CD4-positive, alpha-beta T cell (primary cell): ENCODE measurements around the gene CAGE1. TPM values are rescaled to one million over a fixed set of nuclear protein-coding genes. Genes with fewer than 3 reads are reported as not detected.

Experiments
- ATAC-seq: fragments of 200-7000 bp; cut with Tn5 transposase; one replicate; pipeline ENCODE4 v1.10.0; 2022; ENCODE audit warnings: mild to moderate bottlenecking; ENCODE audit not compliant: poor library complexity
- CTCF ChIA-PET: fragments of 350-600 bp; sonication (Branson Sonifier 250); formaldehyde crosslinking; loops from one replicate; lab custom pipeline; 2021; ENCODE audit warnings: antibody characterized with exemption, inconsistent platforms; lab: Charles Lee
- POLR2A ChIA-PET: fragments of 350-600 bp; sonication (Branson Sonifier 250); formaldehyde crosslinking; loops from one replicate; lab custom pipeline; 2021; ENCODE audit warnings: antibody characterized with exemption, inconsistent platforms; lab: Charles Lee
- DNase-seq, 14 experiments: peaks; one replicate each; pipeline ENCODE4 v3.0.0-alpha.2; 2013 to 2020; ENCODE audit warnings: mixed read lengths in 2 of 14
- H3K27ac ChIP-seq, 2 donors: one replicate each; pipeline versions ENCODE4 v1.5.1 to v1.7.0; 2013; ENCODE audit warnings: low read length in 2 of 2, low read depth in 1 of 2, mild to moderate bottlenecking in 1 of 2
- H3K27me3 ChIP-seq, 2 experiments: 1 replicate in 1 of 2; 2 replicates in 1 of 2; pipeline versions ENCODE4 v1.6.1 to v1.7.0; 2013; ENCODE audit warnings: low read length in 2 of 2, control low read depth in 1 of 2, mild to moderate bottlenecking in 1 of 2, moderate library complexity in 1 of 2; ENCODE audit not compliant: insufficient read depth in 2 of 2, control insufficient read depth in 1 of 2
- H3K36me3 ChIP-seq: one replicate; pipeline ENCODE4 v1.6.1; 2013; ENCODE audit warnings: low read length, control low read depth; ENCODE audit not compliant: insufficient read depth
- H3K4me1 ChIP-seq: one replicate; pipeline ENCODE4 v1.6.1; 2013; ENCODE audit warnings: low read length, control low read depth; ENCODE audit not compliant: insufficient read depth
- H3K4me3 ChIP-seq: one replicate; pipeline ENCODE4 v1.5.1; 2013; ENCODE audit warnings: mild to moderate bottlenecking, low read length, moderate library complexity
- H3K9me3 ChIP-seq, 2 experiments: 1 replicate in 1 of 2; 2 replicates in 1 of 2; pipeline versions ENCODE4 v1.6.1 to v1.7.0; 2013; ENCODE audit warnings: low read length in 2 of 2, mild to moderate bottlenecking in 2 of 2, control low read depth in 1 of 2, moderate library complexity in 1 of 2; ENCODE audit not compliant: control insufficient read depth in 1 of 2, insufficient read depth in 1 of 2
- H3K27ac Mint-ChIP-seq: one replicate; pipeline ENCODE4 v1.8.0; 2020; ENCODE audit warnings: mixed read lengths
- H3K27me3 Mint-ChIP-seq: one replicate; pipeline ENCODE4 v1.8.0; 2021; ENCODE audit warnings: mixed read lengths
- H3K36me3 Mint-ChIP-seq: one replicate; pipeline ENCODE4 v1.8.0; 2021; ENCODE audit warnings: low read depth, mixed read lengths
- H3K4me1 Mint-ChIP-seq: one replicate; pipeline ENCODE4 v1.8.0; 2021; ENCODE audit warnings: low read depth, mixed read lengths
- H3K4me3 Mint-ChIP-seq: one replicate; pipeline ENCODE4 v1.8.0; 2020; ENCODE audit warnings: mild to moderate bottlenecking, mixed read lengths
- H3K9me3 Mint-ChIP-seq: one replicate; pipeline ENCODE4 v1.8.0; 2020; ENCODE audit warnings: mixed read lengths
- intact Hi-C, 2 experiments: fragments of 100-400 bp; cut with DNase I in 1 of 2; cut with micrococcal nuclease in 1 of 2; formaldehyde crosslinking; loops; one replicate each; pipeline versions ENCODE4 v1.15.1 to v1.9.0; 2023 to 2025; cut with DNase I, micrococcal nuclease
- total RNA-seq, 174 experiments: library from RNA in 2 of 174; stranded (reverse) in 2 of 174; gene quantifications; one replicate each; pipeline ENCODE4 v1.2.3 and lab custom pipeline; 2021 to 2026
- TF ChIP-seq, protein P1 (sequence below): fragments of 200-600 bp; IDR thresholded peaks from one replicate; pipeline ENCODE4 v1.8.0; 2022; ENCODE audit warnings: antibody characterized with exemption, mild to moderate bottlenecking

The CAGE1 gene
- total RNA-seq, 2 experiments from 2014 or later = 0.38 to 0.39 TPM

GRCh38 chr6:7431674-7432390 lies 42.3 kb upstream of the CAGE1 start:
- intact Hi-C loops = no loop called here
- no peaks in the 10 kb centered on the region for H3K27me3 ChIP-seq
- Mint-ChIP-seq H3K4me1 (no peaks in the 10 kb centered on the region), H3K27me3 (no peaks in the 10 kb centered on the region), H3K9me3 (peaks cover 4% of the 10 kb centered on the region), H3K4me3 (no peak overlapping the region), H3K27ac (no peak overlapping the region), H3K36me3 (no peaks in the 10 kb centered on the region)
- no peak overlapping the region for H3K4me3 ChIP-seq
- H3K36me3 ChIP-seq = no peaks in the 10 kb centered on the region
- H3K27ac ChIP-seq = no peak overlapping the region
- H3K9me3 ChIP-seq = peaks cover 0 to 6% of the 10 kb centered on the region in 2 experiments
- CTCF ChIA-PET = no interaction called here
- ATAC-seq (no peak), DNase-seq (no peak)
- POLR2A ChIA-PET = no interaction called here
- TF ChIP-seq, protein P1, sequence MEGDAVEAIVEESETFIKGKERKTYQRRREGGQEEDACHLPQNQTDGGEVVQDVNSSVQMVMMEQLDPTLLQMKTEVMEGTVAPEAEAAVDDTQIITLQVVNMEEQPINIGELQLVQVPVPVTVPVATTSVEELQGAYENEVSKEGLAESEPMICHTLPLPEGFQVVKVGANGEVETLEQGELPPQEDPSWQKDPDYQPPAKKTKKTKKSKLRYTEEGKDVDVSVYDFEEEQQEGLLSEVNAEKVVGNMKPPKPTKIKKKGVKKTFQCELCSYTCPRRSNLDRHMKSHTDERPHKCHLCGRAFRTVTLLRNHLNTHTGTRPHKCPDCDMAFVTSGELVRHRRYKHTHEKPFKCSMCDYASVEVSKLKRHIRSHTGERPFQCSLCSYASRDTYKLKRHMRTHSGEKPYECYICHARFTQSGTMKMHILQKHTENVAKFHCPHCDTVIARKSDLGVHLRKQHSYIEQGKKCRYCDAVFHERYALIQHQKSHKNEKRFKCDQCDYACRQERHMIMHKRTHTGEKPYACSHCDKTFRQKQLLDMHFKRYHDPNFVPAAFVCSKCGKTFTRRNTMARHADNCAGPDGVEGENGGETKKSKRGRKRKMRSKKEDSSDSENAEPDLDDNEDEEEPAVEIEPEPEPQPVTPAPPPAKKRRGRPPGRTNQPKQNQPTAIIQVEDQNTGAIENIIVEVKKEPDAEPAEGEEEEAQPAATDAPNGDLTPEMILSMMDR = no peak
- no peaks in the 10 kb centered on the region for H3K4me1 ChIP-seq

GRCh38 chr6:7431313-7431673 lies 41.8 kb upstream of the CAGE1 start:
- ATAC-seq = no peak

DNA sequence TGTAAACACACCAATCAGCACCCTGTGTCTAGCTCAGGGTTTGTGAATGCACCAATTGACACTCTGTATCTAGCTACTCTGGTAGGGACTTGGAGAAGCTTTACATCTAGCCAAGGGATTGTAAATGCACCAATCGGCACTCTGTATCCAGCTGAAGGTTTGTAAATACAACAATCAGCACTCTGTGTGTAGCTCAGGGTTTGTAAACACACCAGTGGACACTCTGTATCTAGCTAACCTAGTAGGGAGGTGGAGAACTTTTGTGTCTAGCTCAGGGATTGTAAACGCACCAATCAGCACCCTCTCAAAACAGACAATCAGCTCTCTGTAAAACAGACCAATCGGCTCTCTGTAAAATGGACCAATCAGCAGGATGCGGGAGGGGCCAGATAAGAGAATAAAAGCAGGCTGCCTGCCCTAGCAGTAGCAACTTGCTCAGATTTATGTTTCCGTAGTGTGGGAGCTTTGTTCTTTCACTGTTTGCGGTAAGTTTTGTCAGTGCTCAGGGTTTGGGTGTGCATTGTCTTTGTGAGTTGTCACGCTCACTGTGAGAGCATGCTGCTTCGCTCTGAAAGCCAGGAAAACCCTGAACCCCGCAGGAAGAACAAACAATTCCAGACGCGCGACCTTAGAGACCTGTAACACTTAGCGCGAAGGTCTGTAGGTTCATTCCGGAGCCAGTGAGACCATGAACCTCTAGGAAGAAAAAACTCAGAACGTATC lies 37.1 kb upstream of the CAGE1 start:
- H3K4me3 ChIP-seq = no peak overlapping the region
- no peaks in the 10 kb centered on the region for H3K9me3 Mint-ChIP-seq
- POLR2A ChIA-PET = no interaction called here
- no peaks in the 10 kb centered on the region for H3K27me3 ChIP-seq
- H3K4me3 Mint-ChIP-seq = no peak overlapping the region
- CTCF ChIA-PET = no interaction called here
- H3K9me3 ChIP-seq = peaks cover 0 to 5% of the 10 kb centered on the region in 2 experiments
- DNase-seq (no peak), ATAC-seq (no peak)
- no peaks in the 10 kb centered on the region for H3K4me1 Mint-ChIP-seq
- TF ChIP-seq, protein P1 = no peak
- H3K36me3 Mint-ChIP-seq = no peaks in the 10 kb centered on the region
- H3K4me1 ChIP-seq = no peaks in the 10 kb centered on the region
- no peaks in the 10 kb centered on the region for H3K36me3 ChIP-seq
- H3K27ac ChIP-seq = no peak overlapping the region
- no peaks in the 10 kb centered on the region for H3K27me3 Mint-ChIP-seq
- intact Hi-C loops = no loop called here
- no peak overlapping the region for H3K27ac Mint-ChIP-seq

More at GRCh38 chr6:7431313-7431673, 41.8 kb upstream of the CAGE1 start:
- H3K36me3 Mint-ChIP-seq = no peaks in the 10 kb centered on the region
- peak in 2 of 14 experiments; percentile 5 to 12 for DNase-seq
- H3K27me3 ChIP-seq = no peaks in the 10 kb centered on the region
- H3K4me3 ChIP-seq = no peak overlapping the region
- no peak overlapping the region for H3K27ac Mint-ChIP-seq
- H3K4me1 ChIP-seq = no peaks in the 10 kb centered on the region
- H3K4me3 Mint-ChIP-seq = no peak overlapping the region
- POLR2A ChIA-PET = no interaction called here
- H3K4me1 Mint-ChIP-seq = no peaks in the 10 kb centered on the region
- peaks cover 0 to 1% of the 10 kb centered on the region in 2 experiments for H3K9me3 ChIP-seq
- H3K9me3 Mint-ChIP-seq = peaks cover 4% of the 10 kb centered on the region
- H3K27ac ChIP-seq = no peak overlapping the region
- intact Hi-C loops = no loop called here
- no peaks in the 10 kb centered on the region for H3K27me3 Mint-ChIP-seq
- CTCF ChIA-PET = no interaction called here
- H3K36me3 ChIP-seq = no peaks in the 10 kb centered on the region
- TF ChIP-seq, protein P1 = no peak
